HepG2 (cell line): Measurements from ENCODE around the gene RUNX3. TPM values are rescaled to one million over a fixed set of nuclear protein-coding genes. Genes with fewer than 3 reads are reported as not detected.

Source experiments
- ATAC-seq: fragments of 200-7000 bp; cut with Tn5 transposase; 3 replicates; pipeline ENCODE4 v1.9.1; 2020; ENCODE audit warnings: mild to moderate bottlenecking, moderate library complexity
- BruUV-seq: library from RNA; stranded (reverse); fragments of 400-500 nt; replicated peaks from 2 replicates; lab custom pipeline; 2021; lab: Mats Ljungman, UMichigan
- CTCF ChIA-PET: fragments of 300-600 bp; formaldehyde crosslinking; extraction: SDS; loops from one replicate; lab custom pipeline; 2021; ENCODE audit warnings: low total read pairs, inconsistent platforms, low intra/inter-chr PET ratio; lab: Yijun Ruan, JAX
- POLR2A ChIA-PET: fragments of 350-600 bp; sonication (Branson Sonifier 250); formaldehyde crosslinking; loops from one replicate; lab custom pipeline; 2020; ENCODE audit warnings: antibody characterized with exemption, inconsistent platforms; lab: Yijun Ruan, JAX
- DNase-seq: peaks from one replicate; pipeline ENCODE4 v3.0.0-alpha.2; 2015; ENCODE audit warnings: low spot score
- FAIRE-seq: peaks from 3 replicates; lab custom pipeline; 2011; peaks lifted over from hg19 to GRCh38; lab: Jason Lieb, UNC
- H2AFZ ChIP-seq: one replicate; pipeline ENCODE4 v1.6.1; 2011; ENCODE audit warnings: low read length, inconsistent platforms
- H3K27ac ChIP-seq: fragments of 300-600 bp; 3 replicates; pipeline ENCODE4 v1.8.0; 2011; ENCODE audit warnings: mixed run types, mild to moderate bottlenecking, mixed read lengths, low read length, inconsistent platforms; ENCODE audit not compliant: insufficient read depth; ENCODE audit errors: extremely low read length
- H3K27me3 ChIP-seq, 2 experiments: fragments of 200-600 bp in 1 of 2; 2 replicates in 1 of 2; 3 replicates in 1 of 2; pipeline versions ENCODE4 v1.6.0 to v1.8.0; 2011; ENCODE audit warnings: low read length in 2 of 2, mild to moderate bottlenecking in 2 of 2, moderate library complexity in 2 of 2, inconsistent platforms in 1 of 2; ENCODE audit not compliant: insufficient read depth in 2 of 2, control insufficient read depth in 1 of 2
- H3K36me3 ChIP-seq, 2 experiments: fragments of 200-600 bp in 1 of 2; replicated peaks in 1 of 2; 2 replicates in 1 of 2; 3 replicates in 1 of 2; pipeline versions ENCODE4 v1.5.1 to v1.8.0; 2011; ENCODE audit warnings: low read length in 2 of 2, inconsistent platforms in 1 of 2; ENCODE audit not compliant: insufficient read depth in 2 of 2, control insufficient read depth in 1 of 2
- H3K4me1 ChIP-seq: 2 replicates; pipeline ENCODE4 v1.5.1; 2012; ENCODE audit warnings: low read length, inconsistent platforms; ENCODE audit not compliant: insufficient read depth
- H3K4me2 ChIP-seq: 2 replicates; pipeline ENCODE4 v1.6.0; 2011; ENCODE audit warnings: low read depth, low read length, inconsistent platforms
- H3K4me3 ChIP-seq, 3 experiments: fragments of 200-600 bp in 1 of 3; sonication (generic), shearing (Covaris generic) in 1 of 3; replicated peaks in 1 of 3; 2 replicates each; pipeline ENCODE4 v1.5.1; 2011 to 2016; ENCODE audit warnings: low read length in 3 of 3, inconsistent platforms in 2 of 3, low read depth in 2 of 3, mild to moderate bottlenecking in 2 of 3, control low read depth in 1 of 3, mixed read lengths in 1 of 3; ENCODE audit not compliant: insufficient read depth in 1 of 3
- H3K79me2 ChIP-seq: one replicate; pipeline ENCODE4 v1.6.1; 2011; ENCODE audit warnings: low read length, inconsistent platforms; ENCODE audit not compliant: insufficient read depth
- H3K9ac ChIP-seq: 2 replicates; pipeline ENCODE4 v1.6.0; 2011; ENCODE audit warnings: mild to moderate bottlenecking, low read depth, low read length, inconsistent platforms; ENCODE audit not compliant: insufficient read depth
- H3K9me3 ChIP-seq: 2 replicates; pipeline ENCODE4 v1.5.1; 2012; ENCODE audit warnings: mild to moderate bottlenecking, low read length
- H4K20me1 ChIP-seq: 2 replicates; pipeline ENCODE4 v1.6.0; 2011; ENCODE audit warnings: inconsistent platforms, mild to moderate bottlenecking, low read length, moderate library complexity; ENCODE audit not compliant: insufficient read depth
- ADNP ChIP-seq: sonication (generic); formaldehyde crosslinking; IDR thresholded peaks from 2 replicates; pipeline ENCODE4 v1.4.0; 2020; ENCODE audit warnings: missing genetic modification reagents
- CHD4 ChIP-seq: fragments of 200-600 bp; sonication (generic); IDR thresholded peaks from 2 replicates; pipeline ENCODE4 v1.7.0; 2017; ENCODE audit warnings: mild to moderate bottlenecking, low read length, borderline replicate concordance
- EED ChIP-seq: sonication (generic); formaldehyde crosslinking; IDR thresholded peaks from 2 replicates; pipeline ENCODE4 v1.5.0; 2020; ENCODE audit warnings: mild to moderate bottlenecking, missing genetic modification reagents
- MLLT10 ChIP-seq: sonication (generic); formaldehyde crosslinking; IDR thresholded peaks from 2 replicates; pipeline ENCODE4 v1.4.0; 2020; ENCODE audit warnings: missing genetic modification reagents
- MXD4 ChIP-seq: IDR thresholded peaks from 2 replicates; pipeline ENCODE4 v1.6.1; 2016; ENCODE audit warnings: mild to moderate bottlenecking, missing biosample characterization, missing genetic modification reagents
- NR2F6 ChIP-seq, 2 experiments: IDR thresholded peaks; 2 replicates each; pipeline ENCODE4 v1.6.1; 2016; ENCODE audit warnings: antibody characterized with exemption in 1 of 2, mild to moderate bottlenecking in 1 of 2
- SALL1 ChIP-seq: sonication (generic); formaldehyde crosslinking; IDR thresholded peaks from 2 replicates; pipeline ENCODE4 v1.8.0; 2022; ENCODE audit warnings: mild to moderate bottlenecking, missing genetic modification reagents
- TAF1 ChIP-seq: sonication (generic); formaldehyde crosslinking; IDR thresholded peaks from 2 replicates; pipeline ENCODE4 v1.4.0; 2020; ENCODE audit warnings: missing genetic modification reagents
- ZBTB1 ChIP-seq: sonication (generic); formaldehyde crosslinking; IDR thresholded peaks from 2 replicates; pipeline ENCODE4 v1.4.0; 2020; ENCODE audit warnings: missing genetic modification reagents, borderline replicate concordance
- ZFYVE20 ChIP-seq: sonication (generic); formaldehyde crosslinking; IDR thresholded peaks from 2 replicates; pipeline ENCODE4 v1.8.0; 2023; ENCODE audit warnings: low read depth, mild to moderate bottlenecking, moderate library complexity, missing genetic modification reagents, borderline replicate concordance
- ZMYM2 ChIP-seq: sonication (generic); formaldehyde crosslinking; IDR thresholded peaks from 2 replicates; pipeline ENCODE4 v1.8.0; 2022; ENCODE audit warnings: mild to moderate bottlenecking, missing genetic modification reagents
- ZNF468 ChIP-seq: sonication (generic); formaldehyde crosslinking; IDR thresholded peaks from 2 replicates; pipeline ENCODE4 v1.8.0; 2022; ENCODE audit warnings: mild to moderate bottlenecking, moderate library complexity, missing genetic modification reagents
- ZNF572 ChIP-seq: sonication (generic); formaldehyde crosslinking; IDR thresholded peaks from 2 replicates; pipeline ENCODE4 v1.5.1; 2020; ENCODE audit warnings: mild to moderate bottlenecking, missing genetic modification reagents
- ZNF629 ChIP-seq: sonication (generic); formaldehyde crosslinking; conservative IDR thresholded peaks from 2 replicates; pipeline ENCODE4 v1.5.0; 2020; ENCODE audit warnings: missing genetic modification reagents
- ZNF772 ChIP-seq: sonication (generic); formaldehyde crosslinking; IDR thresholded peaks from 2 replicates; pipeline ENCODE4 v1.5.0; 2020; ENCODE audit warnings: mild to moderate bottlenecking, missing genetic modification reagents
- WGBS: methylation state at CpG from one replicate; pipeline ENCODE4 v1.1.6; 2017; ENCODE audit warnings: low lambda C conversion rate; 5-methylcytosine and 5-hydroxymethylcytosine counted together
- in situ Hi-C: cut with HindIII; loops from 2 replicates; pipeline ENCODE4 v1.10.0; 2017; ENCODE audit warnings: low pct_unique_long_range_greater_than_20kb; ENCODE audit not compliant: extremely low pct_ligation_motif_present
- intact Hi-C: fragments of 100-400 bp; cut with micrococcal nuclease; formaldehyde crosslinking; loops from one replicate; pipeline ENCODE4 v1.10.0; 2022; ENCODE audit not compliant: unreplicated experiment
- polyA plus RNA-seq, 8 experiments: library from polyadenylated mRNA; depleted of rRNA in 3 of 8; stranded (reverse) in 7 of 8; unstranded in 1 of 8; fragments of >200 nt; fragmentation: Illumina TruSeq in 4 of 8; extraction: Trizol in 4 of 8; gene quantifications; 2 replicates each; pipeline versions ENCODE4 v1.2.1 to v1.2.3, GENCODE V29; 2011 to 2016; ENCODE audit warnings: low read depth in 4 of 8, missing spikeins in 1 of 8, mixed read lengths in 1 of 8; ENCODE audit not compliant: insufficient read depth in 1 of 8
- total RNA-seq, 5 experiments: library from RNA; depleted of rRNA; stranded (reverse); fragments of >200 nt; fragmentation: Illumina TruSeq; extraction: Trizol; gene quantifications; 2 replicates each; pipeline ENCODE4 v1.2.3, GENCODE V29; 2016; ENCODE audit warnings: low read depth in 1 of 5
- TF ChIP-seq, protein P1 (sequence below): sonication (generic); formaldehyde crosslinking; IDR thresholded peaks from 2 replicates; pipeline ENCODE4 v1.9.0; 2022; ENCODE audit warnings: missing genetic modification reagents, mild to moderate bottlenecking, borderline replicate concordance
- TF ChIP-seq, protein P2 (sequence below): sonication (generic); formaldehyde crosslinking; IDR thresholded peaks from 2 replicates; pipeline ENCODE4 v1.8.0; 2022; ENCODE audit warnings: missing genetic modification reagents, low read depth, mild to moderate bottlenecking, borderline replicate concordance

RUNX3 gene
- total and polyA plus RNA-seq, 2 of the 13 experiments (the other 11 are each of a cell fraction or from before 2014, with no cell fraction given) = 0.04 to 0.22 TPM

DNA sequence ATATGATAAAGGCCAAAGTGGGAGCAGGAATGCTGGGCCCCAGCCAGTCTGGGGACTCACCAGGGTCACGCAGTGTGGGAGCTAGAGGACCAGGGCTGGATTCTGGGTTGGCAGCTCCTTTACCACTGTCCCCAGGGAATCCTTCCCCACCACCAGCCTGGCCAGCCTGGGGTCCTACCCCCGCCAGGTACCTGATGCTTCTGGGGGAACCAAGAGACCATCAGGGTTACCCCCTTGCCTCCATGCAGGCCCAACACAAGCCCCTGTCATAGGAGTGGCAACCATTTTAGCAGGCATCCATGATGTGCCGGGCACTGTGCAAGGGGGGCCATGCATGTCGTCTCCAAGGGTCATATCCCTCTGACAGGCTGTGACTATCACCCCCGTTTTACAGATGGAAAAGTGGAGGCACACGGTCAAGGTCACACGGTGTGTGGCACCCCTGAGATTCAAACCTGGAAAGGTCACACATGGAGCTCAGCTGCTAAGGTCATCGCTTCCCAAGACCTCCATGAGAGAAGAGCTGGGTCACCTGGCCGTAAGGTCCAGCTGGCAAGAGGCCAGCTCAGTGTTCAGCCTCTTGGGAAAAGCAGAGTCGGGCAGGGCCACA lies 16.4 kb downstream of the RUNX3 start:
- Histone ChIP-seq H3K79me2 (no peaks in the 10 kb centered on the region), H2AFZ (no peak overlapping the region), H3K4me2 (peak overlapping the region; percentile 81), H3K27me3 (peaks cover 0 to 2% of the 10 kb centered on the region in 2 experiments; a peak in 1 of 5 replicates), H3K4me1 (peaks cover 89% of the 10 kb centered on the region), H3K27ac (peak overlapping the region; percentile 78), H3K4me3 (peak overlapping the region in 1 of 3 experiments; percentile 58; a peak in 1 of 6 replicates), H4K20me1 (no peaks in the 10 kb centered on the region), H3K9ac (peak overlapping the region; percentile 70), H3K9me3 (no peaks in the 10 kb centered on the region), H3K36me3 (no peaks in the 10 kb centered on the region)
- CTCF ChIA-PET = no interaction called here
- no peak for ATAC-seq
- POLR2A ChIA-PET = interaction anchor here (1.2 to 1.9 kb wide), 2 partner anchors 254 to 334 kb away, joined by 3 to 8 read pairs; partner anchors contain the start of gene RSRP1
- no peak for FAIRE-seq
- intact Hi-C loops (no loop called here), in situ Hi-C loops (no loop called here)
- TSS peak; percentile 36 for BruUV-seq
- no peak for DNase-seq
- 73% methylated on average over 10 of the region's 10 CpGs for WGBS
- TF ChIP-seq MXD4 (CRISPR knock-in tag) (no peak), NR2F6 (IDR thresholded peaks at IDR 0.05) (peak; percentile 37; the same call in 1 of the 2 replicates), NR2F6 (CRISPR knock-in tag; IDR thresholded peaks at IDR 0.05) (peak; percentile 44; the same call in 1 of the 2 replicates), CHD4 (peak; percentile 86), EED (no peak), ZNF629 (CRISPR knock-in tag) (peak; percentile 97), ZFYVE20 (CRISPR knock-in tag) (no peak), ZNF772 (no peak), ZNF468 (CRISPR knock-in tag) (no peak), ADNP (peak; percentile 49; the same call in 1 of the 2 replicates), MLLT10 (CRISPR knock-in tag) (no peak), ZMYM2 (peak; percentile 75; the same call in 1 of the 2 replicates), TAF1 (no peak), ZNF572 (no peak), SALL1 (CRISPR knock-in tag) (peak; percentile 21; the same call in 1 of the 2 replicates), ZBTB1 (CRISPR knock-in tag) (no peak)
- TF ChIP-seq, protein P1, sequence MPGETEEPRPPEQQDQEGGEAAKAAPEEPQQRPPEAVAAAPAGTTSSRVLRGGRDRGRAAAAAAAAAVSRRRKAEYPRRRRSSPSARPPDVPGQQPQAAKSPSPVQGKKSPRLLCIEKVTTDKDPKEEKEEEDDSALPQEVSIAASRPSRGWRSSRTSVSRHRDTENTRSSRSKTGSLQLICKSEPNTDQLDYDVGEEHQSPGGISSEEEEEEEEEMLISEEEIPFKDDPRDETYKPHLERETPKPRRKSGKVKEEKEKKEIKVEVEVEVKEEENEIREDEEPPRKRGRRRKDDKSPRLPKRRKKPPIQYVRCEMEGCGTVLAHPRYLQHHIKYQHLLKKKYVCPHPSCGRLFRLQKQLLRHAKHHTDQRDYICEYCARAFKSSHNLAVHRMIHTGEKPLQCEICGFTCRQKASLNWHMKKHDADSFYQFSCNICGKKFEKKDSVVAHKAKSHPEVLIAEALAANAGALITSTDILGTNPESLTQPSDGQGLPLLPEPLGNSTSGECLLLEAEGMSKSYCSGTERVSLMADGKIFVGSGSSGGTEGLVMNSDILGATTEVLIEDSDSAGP = 0 out of 2 replicates have a peak, but pooled peaks have one; percentile 1
- TF ChIP-seq, protein P2, sequence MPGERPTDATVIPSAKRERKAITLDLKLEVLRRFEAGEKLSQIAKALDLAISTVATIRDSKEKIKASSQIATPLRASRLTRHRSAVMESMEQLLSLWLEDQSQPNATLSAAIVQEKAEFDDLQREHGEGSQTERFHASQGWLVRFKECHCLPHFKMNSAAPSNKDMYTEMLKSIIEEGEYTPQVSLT = no peak
